HEK293 (cell line): ENCODE measurements around the gene ISG20L2.

ENCODE experiments used
- CTCF ChIA-PET: fragments of 350-600 bp; formaldehyde crosslinking; extraction: SDS; loops from one replicate; lab custom pipeline; 2021; ENCODE audit warnings: antibody characterized with exemption; lab: Yijun Ruan, JAX
- POLR2A ChIA-PET: fragments of 300-600 bp; formaldehyde crosslinking; extraction: SDS; loops from one replicate; lab custom pipeline; 2020; ENCODE audit warnings: antibody characterized with exemption, inconsistent platforms; lab: Yijun Ruan, JAX
- H3K27ac ChIP-seq: fragments of 200-500 bp; sonication (Bioruptor generic); 2 replicates; pipeline ENCODE4 v1.5.1; 2014; ENCODE audit warnings: low read depth, low read length, control low read depth, inconsistent platforms; ENCODE audit errors: extremely low read depth
- H3K36me3 ChIP-seq, 2 experiments: fragments of 200-500 bp in 1 of 2; sonication (Bioruptor generic) in 1 of 2; 1 replicate in 1 of 2; 2 replicates in 1 of 2; pipeline ENCODE4 v1.5.1; 2014 to 2017; ENCODE audit warnings: inconsistent platforms in 2 of 2, low read length in 2 of 2; ENCODE audit not compliant: control insufficient read depth in 2 of 2, insufficient read depth in 1 of 2
- H3K4me1 ChIP-seq: fragments of 200-500 bp; sonication (Bioruptor generic); 2 replicates; pipeline ENCODE4 v1.5.1; 2014; ENCODE audit warnings: mild to moderate bottlenecking, low read length, inconsistent platforms; ENCODE audit not compliant: control insufficient read depth, insufficient read depth
- H3K4me3 ChIP-seq: 2 replicates; pipeline ENCODE4 v1.5.1; 2011; ENCODE audit warnings: low read depth, mild to moderate bottlenecking, control low read depth, low read length, moderate library complexity
- H3K9me3 ChIP-seq: fragments of 200-500 bp; sonication (Bioruptor generic); 2 replicates; pipeline ENCODE4 v1.5.1; 2014; ENCODE audit warnings: low read depth, low read length, inconsistent platforms; ENCODE audit not compliant: control insufficient read depth, insufficient read depth
- BCL11B ChIP-seq: fragments of 450-650 bp; formaldehyde crosslinking; IDR thresholded peaks from 2 replicates; pipeline ENCODE4 v1.5.1; 2016; ENCODE audit warnings: low read depth, missing biosample characterization, missing genetic modification characterization
- EGR2 ChIP-seq: fragments of 450-650 bp; formaldehyde crosslinking; IDR thresholded peaks from 2 replicates; pipeline ENCODE4 v1.5.1; 2016; ENCODE audit warnings: low read depth, missing biosample characterization, missing genetic modification characterization
- IKZF3 ChIP-seq: fragments of 450-650 bp; IDR thresholded peaks from 2 replicates; pipeline ENCODE4 v1.5.0; 2018; ENCODE audit warnings: missing biosample characterization, mild to moderate bottlenecking, missing genetic modification characterization, moderate library complexity
- KLF10 ChIP-seq: fragments of 450-650 bp; IDR thresholded peaks from 2 replicates; pipeline ENCODE4 v1.5.1; 2018; ENCODE audit warnings: missing biosample characterization, mild to moderate bottlenecking, missing genetic modification characterization
- KLF8 ChIP-seq: fragments of 450-650 bp; formaldehyde crosslinking; IDR thresholded peaks from 2 replicates; pipeline ENCODE4 v1.5.1; 2016; ENCODE audit warnings: missing biosample characterization, missing genetic modification characterization
- PATZ1 ChIP-seq: fragments of 450-650 bp; formaldehyde crosslinking; IDR thresholded peaks from 2 replicates; pipeline ENCODE4 v1.5.1; 2016; ENCODE audit warnings: missing biosample characterization, missing genetic modification characterization
- PRDM1 ChIP-seq: fragments of 450-650 bp; formaldehyde crosslinking; IDR thresholded peaks from 2 replicates; pipeline ENCODE4; 2016; ENCODE audit warnings: missing biosample characterization, missing genetic modification characterization
- RBAK ChIP-seq: fragments of 450-650 bp; formaldehyde crosslinking; IDR thresholded peaks from 2 replicates; pipeline ENCODE4 v1.5.1; 2016; ENCODE audit warnings: missing biosample characterization, missing genetic modification characterization
- WT1 ChIP-seq: fragments of 450-650 bp; formaldehyde crosslinking; IDR thresholded peaks from 2 replicates; pipeline ENCODE4 v1.5.1; 2016; ENCODE audit warnings: missing biosample characterization, missing genetic modification characterization
- ZBTB11 ChIP-seq: fragments of 450-650 bp; formaldehyde crosslinking; conservative IDR thresholded peaks from 2 replicates; pipeline ENCODE4 v1.5.1; 2016; ENCODE audit warnings: low read depth, missing biosample characterization, missing genetic modification characterization
- ZBTB17 ChIP-seq: fragments of 450-650 bp; formaldehyde crosslinking; IDR thresholded peaks from 2 replicates; pipeline ENCODE4 v1.5.1; 2016; ENCODE audit warnings: missing biosample characterization, missing genetic modification characterization
- ZNF274 ChIP-seq, 2 experiments: fragments of 200-500 bp in 1 of 2; fragments of 450-650 bp in 1 of 2; sonication (Bioruptor generic) in 1 of 2; formaldehyde crosslinking in 1 of 2; IDR thresholded peaks; 2 replicates each; pipeline versions ENCODE4 v1.5.1 to v1.6.1; 2014 to 2016; ENCODE audit warnings: borderline replicate concordance in 1 of 2, inconsistent platforms in 1 of 2, low read length in 1 of 2, missing biosample characterization in 1 of 2, missing genetic modification characterization in 1 of 2
- ZNF335 ChIP-seq: fragments of 450-650 bp; formaldehyde crosslinking; conservative IDR thresholded peaks from 2 replicates; pipeline ENCODE4 v1.5.1; 2016; ENCODE audit warnings: missing biosample characterization, missing genetic modification characterization
- ZNF341 ChIP-seq: fragments of 450-650 bp; formaldehyde crosslinking; IDR thresholded peaks from 2 replicates; pipeline ENCODE4; 2016; ENCODE audit warnings: low read depth, missing biosample characterization, missing genetic modification characterization
- ZNF350 ChIP-seq: fragments of 450-650 bp; formaldehyde crosslinking; IDR thresholded peaks from 2 replicates; pipeline ENCODE4 v1.5.0; 2017; ENCODE audit warnings: missing biosample characterization, mild to moderate bottlenecking, missing genetic modification characterization
- ZNF366 ChIP-seq: fragments of 450-650 bp; formaldehyde crosslinking; conservative IDR thresholded peaks from 2 replicates; pipeline ENCODE4 v1.5.1; 2016; ENCODE audit warnings: missing biosample characterization, missing genetic modification characterization
- ZNF394 ChIP-seq: fragments of 450-650 bp; formaldehyde crosslinking; IDR thresholded peaks from 2 replicates; pipeline ENCODE4 v1.5.1; 2016; ENCODE audit warnings: missing biosample characterization, missing genetic modification characterization, mild to moderate bottlenecking, moderate library complexity, borderline replicate concordance
- ZNF580 ChIP-seq: fragments of 450-650 bp; formaldehyde crosslinking; IDR thresholded peaks from 2 replicates; pipeline ENCODE4 v1.5.1; 2016; ENCODE audit warnings: missing biosample characterization, missing genetic modification characterization
- ZNF610 ChIP-seq: fragments of 450-650 bp; formaldehyde crosslinking; IDR thresholded peaks from 2 replicates; pipeline ENCODE4 v1.5.1; 2016; ENCODE audit warnings: missing biosample characterization, missing genetic modification characterization, borderline replicate concordance
- ZNF707 ChIP-seq: fragments of 450-650 bp; formaldehyde crosslinking; IDR thresholded peaks from 2 replicates; pipeline ENCODE4 v1.5.1; 2016; ENCODE audit warnings: missing biosample characterization, missing genetic modification characterization

The ISG20L2 gene

GRCh38 chr1:156696755-156697154 is 31.8 kb downstream of the ISG20L2 start:
- H3K4me1 ChIP-seq = peaks cover 12% of the 10 kb centered on the region
- H3K4me3 ChIP-seq = no peak overlapping the region
- H3K36me3 ChIP-seq = peaks cover 0 to 32% of the 10 kb centered on the region in 2 experiments; a peak in 1 of 3 replicates
- no peak for TF ChIP-seq PATZ1
- TF ChIP-seq PRDM1 = peak; percentile 57; the same call in 1 of the 2 replicates
- no peak overlapping the region for H3K27ac ChIP-seq
- H3K9me3 ChIP-seq = no peaks in the 10 kb centered on the region
- ChIA-PET POLR2A (no interaction called here), CTCF (interaction anchor here (1.0 to 20.2 kb wide), 4 partner anchors 8 to 71 kb away, joined by 3 to 579 read pairs (median 4); partner anchors contain the start of gene CRABP2)

- ChIA-PET POLR2A (interaction anchor here (0.6 to 1.6 kb wide), 3 partner anchors 9 to 53 kb away, joined by 3 to 7 read pairs (median 4); partner anchors contain the start of genes ISG20L2 and METTL25B), CTCF (interaction anchor here (0.8 to 20.0 kb wide), 7 partner anchors 12 to 195 kb away, joined by 3 to 579 read pairs (median 136); partner anchors contain the start of genes CRABP2, ISG20L2, METTL25B and NES)
- Histone ChIP-seq H3K36me3 (peaks cover 0 to 15% of the 10 kb centered on the region in 2 experiments; a peak in 1 of 3 replicates), H3K27ac (no peak overlapping the region; the same call in 1 of the 2 replicates)
- TF ChIP-seq WT1 (tag by site-specific recombination) (peak; percentile 70; the same call in 1 of the 2 replicates), ZBTB17 (peak; percentile 34), KLF8 (tag by site-specific recombination) (no peak), EGR2 (0 out of 2 replicates have a peak, but pooled peaks have one; percentile 24), ZBTB11 (tag by site-specific recombination) (no peak), RBAK (tag by site-specific recombination) (no peak), ZNF366 (tag by site-specific recombination) (peak; percentile 68; the same call in 1 of the 2 replicates)
- TF ChIP-seq, all 188 proteins: peak for 4
- Histone ChIP-seq H3K9me3 (no peaks in the 10 kb centered on the region), H3K4me1 (peaks cover 16% of the 10 kb centered on the region), H3K4me3 (no peak overlapping the region)
Measured at GRCh38 chr1:156694690-156694962, 33.9 kb downstream of the ISG20L2 start.

GRCh38 chr1:156693848-156694689 is 34.5 kb downstream of the ISG20L2 start:
- H3K4me3 ChIP-seq = no peak overlapping the region
- H3K27ac ChIP-seq = no peak overlapping the region; the same call in 1 of the 2 replicates
- peaks cover 16% of the 10 kb centered on the region for H3K4me1 ChIP-seq
- POLR2A ChIA-PET = interaction anchor here (0.6 to 1.6 kb wide), 3 partner anchors 9 to 53 kb away, joined by 3 to 7 read pairs (median 5); no protein-coding TSS in a partner anchor
- no peaks in the 10 kb centered on the region for H3K9me3 ChIP-seq
- CTCF ChIA-PET = interaction anchor here (0.8 to 20.0 kb wide), 7 partner anchors 13 to 196 kb away, joined by 3 to 579 read pairs (median 136); partner anchors contain the start of genes CRABP2, ISG20L2, METTL25B and NES
- H3K36me3 ChIP-seq = peaks cover 0 to 9% of the 10 kb centered on the region in 2 experiments; a peak in 1 of 3 replicates
- TF ChIP-seq ZNF580 (tag by site-specific recombination) = no peak
- TF ChIP-seq IKZF3 (tag by site-specific recombination) = peak; percentile 44; the same call in 1 of the 2 replicates
- TF ChIP-seq ZNF394 (tag by site-specific recombination) = peak; percentile 92
- TF ChIP-seq ZNF350 (tag by site-specific recombination) = no peak
- peak; percentile 74 for TF ChIP-seq ZNF341 (tag by site-specific recombination)
- no peak for TF ChIP-seq BCL11B (tag by site-specific recombination)
- no peak for TF ChIP-seq KLF10 (tag by site-specific recombination)
- TF ChIP-seq ZNF335 (tag by site-specific recombination) = 0 out of 2 replicates have a peak, but pooled peaks have one; percentile 2
- no peak for TF ChIP-seq ZNF707 (tag by site-specific recombination)
- TF ChIP-seq ZNF610 = no peak
- no peak for TF ChIP-seq ZNF274 (IDR thresholded peaks at IDR 0.05; ENCODE audit: low read length)
- no peak for TF ChIP-seq ZNF274 (tag by site-specific recombination; IDR thresholded peaks at IDR 0.05; ENCODE audit: borderline replicate concordance)
